ENCODE measurements around the gene CCDC24. TPM values are rescaled to one million over a fixed set of nuclear protein-coding genes. Genes with fewer than 3 reads are reported as not detected.

The CCDC24 gene
- total and polyA plus RNA-seq, 2 of the 13 experiments (the other 11 are each of a cell fraction or from before 2014, with no cell fraction given): 1.4 to 2.9 TPM

DNA sequence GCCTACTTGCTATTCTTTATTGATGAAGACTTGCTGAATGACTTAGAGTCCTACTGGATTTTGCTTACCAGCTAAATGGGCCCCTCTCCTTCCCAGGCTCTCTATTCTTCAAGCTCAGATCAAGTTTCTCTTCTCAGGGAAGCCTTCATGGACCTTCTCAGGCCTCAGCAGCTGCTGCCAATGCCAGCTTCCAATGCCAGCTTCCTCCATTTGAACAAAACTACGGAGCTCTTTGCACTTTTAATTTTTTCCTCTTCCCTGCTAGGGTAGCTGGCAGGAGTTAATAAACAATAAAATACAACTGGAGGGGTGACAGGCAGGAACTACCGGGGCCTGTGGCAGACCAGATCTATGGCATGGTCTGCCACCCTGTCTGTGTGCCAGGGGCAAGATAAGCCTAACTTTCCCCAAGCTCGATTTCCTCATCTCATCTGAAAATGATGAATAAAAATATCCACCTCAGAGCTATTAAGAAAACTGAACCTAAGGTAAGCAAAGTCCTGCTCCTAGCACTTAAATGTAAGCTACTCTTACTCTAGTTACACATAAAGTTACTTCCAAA is 45.6 kb upstream of the CCDC24 start (continued):
- TF ChIP-seq ZFP41 (CRISPR knock-in tag; IDR thresholded peaks at IDR 0.05; ENCODE audit: borderline replicate concordance): no peak

DNA sequence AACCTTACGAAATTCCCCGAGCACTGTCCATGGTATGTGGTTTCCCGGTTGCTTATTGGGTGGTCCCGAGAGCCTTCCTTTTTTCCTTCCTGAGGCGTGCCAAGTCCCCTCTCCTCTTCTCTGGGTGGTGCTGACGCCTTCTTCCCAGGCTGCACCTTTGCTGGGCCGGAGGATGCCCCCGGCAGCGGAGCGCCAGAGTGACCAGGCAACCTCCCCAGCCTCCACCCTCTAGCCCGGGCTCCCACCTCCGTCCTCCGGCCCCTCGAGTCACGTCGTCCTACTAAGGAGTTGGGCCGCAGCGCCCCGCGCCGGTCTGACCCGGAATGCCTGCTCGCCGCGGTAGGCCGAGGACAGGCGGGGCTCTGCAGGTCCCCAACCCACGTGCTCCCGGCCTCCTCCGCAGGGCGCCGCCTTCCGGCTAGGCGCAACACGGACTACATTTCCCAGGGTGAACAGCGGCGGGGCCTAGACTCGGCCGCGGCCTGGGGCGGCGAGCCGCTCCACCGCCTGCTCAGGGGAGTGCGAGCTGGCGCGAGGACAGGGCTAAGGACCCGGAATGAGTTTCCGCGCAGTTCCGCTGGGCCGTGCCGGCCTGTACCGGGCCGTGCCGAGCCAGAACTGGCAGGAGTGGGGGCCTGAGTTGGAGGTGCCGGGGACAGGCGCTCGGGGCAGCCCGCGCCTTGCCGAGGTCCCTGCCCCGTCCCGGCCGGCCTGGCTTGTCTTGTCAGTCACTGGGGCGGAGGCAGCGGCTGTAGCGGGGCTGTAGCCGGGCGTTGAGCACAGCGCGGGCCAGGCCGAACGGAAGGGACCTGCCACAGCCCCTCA is 45.0 kb upstream of the CCDC24 start, which contains the start of gene IPO13:
Gene IPO13 (plus strand): TSS at position 715 of the 825 bp plus-strand sequence. CDS start 651 bp downstream, outside the sequence.
- in situ Hi-C loops (cut with HindIII; ENCODE audit: extremely low pct_ligation_motif_present, low pct_unique_long_range_greater_than_20kb): no loop called here
- TF ChIP-seq MAFK (conservative IDR thresholded peaks at IDR 0.05 in 1 of 2, IDR thresholded peaks at IDR 0.05 in 1 of 2; ENCODE audit: low read length in 2 of 2) (no peak), ZMYM4 (CRISPR knock-in tag; IDR thresholded peaks at IDR 0.05) (no peak; the same call in 1 of the 2 replicates), PAWR (CRISPR knock-in tag; IDR thresholded peaks at IDR 0.05; ENCODE audit: borderline replicate concordance) (0 out of 2 replicates have a peak, but pooled peaks have one; percentile 55), ZNF749 (CRISPR knock-in tag; IDR thresholded peaks at IDR 0.05; ENCODE audit: borderline replicate concordance) (peak; percentile 95; the same call in 1 of the 2 replicates), ZNF839 (CRISPR knock-in tag; IDR thresholded peaks at IDR 0.05; ENCODE audit: borderline replicate concordance) (peak; percentile 93), REXO4 (CRISPR knock-in tag; IDR thresholded peaks at IDR 0.05; ENCODE audit: borderline replicate concordance) (no peak), ZFP41 (CRISPR knock-in tag; IDR thresholded peaks at IDR 0.05; ENCODE audit: borderline replicate concordance) (no peak; the same call in 1 of the 2 replicates), ZNF10 (CRISPR knock-in tag; IDR thresholded peaks at IDR 0.05; ENCODE audit: borderline replicate concordance, low read depth) (no peak), SP140L (CRISPR knock-in tag; IDR thresholded peaks at IDR 0.05; ENCODE audit: borderline replicate concordance) (0 out of 2 replicates have a peak, but pooled peaks have one; percentile 17), ZNF292 (CRISPR knock-in tag; IDR thresholded peaks at IDR 0.05; ENCODE audit: borderline replicate concordance, low read depth) (no peak), ZNF678 (CRISPR knock-in tag; IDR thresholded peaks at IDR 0.05) (no peak)
- TF ChIP-seq, protein P1, sequence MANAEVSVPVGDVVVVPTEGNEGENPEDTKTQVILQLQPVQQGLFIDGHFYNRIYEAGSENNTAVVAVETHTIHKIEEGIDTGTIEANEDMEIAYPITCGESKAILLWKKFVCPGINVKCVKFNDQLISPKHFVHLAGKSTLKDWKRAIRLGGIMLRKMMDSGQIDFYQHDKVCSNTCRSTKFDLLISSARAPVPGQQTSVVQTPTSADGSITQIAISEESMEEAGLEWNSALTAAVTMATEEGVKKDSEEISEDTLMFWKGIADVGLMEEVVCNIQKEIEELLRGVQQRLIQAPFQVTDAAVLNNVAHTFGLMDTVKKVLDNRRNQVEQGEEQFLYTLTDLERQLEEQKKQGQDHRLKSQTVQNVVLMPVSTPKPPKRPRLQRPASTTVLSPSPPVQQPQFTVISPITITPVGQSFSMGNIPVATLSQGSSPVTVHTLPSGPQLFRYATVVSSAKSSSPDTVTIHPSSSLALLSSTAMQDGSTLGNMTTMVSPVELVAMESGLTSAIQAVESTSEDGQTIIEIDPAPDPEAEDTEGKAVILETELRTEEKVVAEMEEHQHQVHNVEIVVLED (CRISPR knock-in tag; IDR thresholded peaks at IDR 0.05; ENCODE audit: borderline replicate concordance): peak; percentile 92
- TF ChIP-seq, protein P2, sequence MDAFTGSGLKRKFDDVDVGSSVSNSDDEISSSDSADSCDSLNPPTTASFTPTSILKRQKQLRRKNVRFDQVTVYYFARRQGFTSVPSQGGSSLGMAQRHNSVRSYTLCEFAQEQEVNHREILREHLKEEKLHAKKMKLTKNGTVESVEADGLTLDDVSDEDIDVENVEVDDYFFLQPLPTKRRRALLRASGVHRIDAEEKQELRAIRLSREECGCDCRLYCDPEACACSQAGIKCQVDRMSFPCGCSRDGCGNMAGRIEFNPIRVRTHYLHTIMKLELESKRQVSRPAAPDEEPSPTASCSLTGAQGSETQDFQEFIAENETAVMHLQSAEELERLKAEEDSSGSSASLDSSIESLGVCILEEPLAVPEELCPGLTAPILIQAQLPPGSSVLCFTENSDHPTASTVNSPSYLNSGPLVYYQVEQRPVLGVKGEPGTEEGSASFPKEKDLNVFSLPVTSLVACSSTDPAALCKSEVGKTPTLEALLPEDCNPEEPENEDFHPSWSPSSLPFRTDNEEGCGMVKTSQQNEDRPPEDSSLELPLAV (CRISPR knock-in tag; conservative IDR thresholded peaks at IDR 0.05; ENCODE audit: low read depth): no peak
- TF ChIP-seq, protein P3, sequence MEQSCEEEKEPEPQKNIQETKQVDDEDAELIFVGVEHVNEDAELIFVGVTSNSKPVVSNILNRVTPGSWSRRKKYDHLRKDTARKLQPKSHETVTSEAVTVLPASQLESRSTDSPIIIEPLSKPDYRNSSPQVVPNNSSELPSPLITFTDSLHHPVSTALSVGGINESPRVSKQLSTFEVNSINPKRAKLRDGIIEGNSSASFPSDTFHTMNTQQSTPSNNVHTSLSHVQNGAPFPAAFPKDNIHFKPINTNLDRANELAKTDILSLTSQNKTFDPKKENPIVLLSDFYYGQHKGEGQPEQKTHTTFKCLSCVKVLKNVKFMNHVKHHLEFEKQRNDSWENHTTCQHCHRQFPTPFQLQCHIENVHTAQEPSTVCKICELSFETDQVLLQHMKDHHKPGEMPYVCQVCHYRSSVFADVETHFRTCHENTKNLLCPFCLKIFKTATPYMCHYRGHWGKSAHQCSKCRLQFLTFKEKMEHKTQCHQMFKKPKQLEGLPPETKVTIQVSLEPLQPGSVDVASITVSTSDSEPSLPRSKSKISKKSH (CRISPR knock-in tag; IDR thresholded peaks at IDR 0.05; ENCODE audit: borderline replicate concordance): peak; percentile 72; the same call in 1 of the 2 replicates

More for the DNA sequence above, 45.0 kb upstream of the CCDC24 start, which contains the start of gene IPO13:
- Histone ChIP-seq H3K36me3 (replicated peaks in 1 of 2; ENCODE audit: control insufficient read depth in 1 of 2, insufficient read depth in 2 of 2, low read length in 2 of 2) (no peaks in the 10 kb centered on the region; a peak in 1 of 5 replicates), H4K20me1 (ENCODE audit: insufficient read depth, low read length) (no peaks in the 10 kb centered on the region), H3K27me3 (ENCODE audit: control insufficient read depth in 1 of 2, insufficient read depth in 2 of 2, low read length in 2 of 2) (no peaks in the 10 kb centered on the region; a peak in 1 of 5 replicates), H3K4me1 (ENCODE audit: insufficient read depth, low read length) (peaks cover 27% of the 10 kb centered on the region), H2AFZ (ENCODE audit: low read length) (no peak within 1 kb of the TSS), H3K4me2 (ENCODE audit: low read depth, low read length) (peak within 1 kb of the TSS; percentile 84), H3K79me2 (ENCODE audit: insufficient read depth, low read length) (peaks cover 11% of the 10 kb centered on the region), H3K27ac (ENCODE audit: extremely low read length, insufficient read depth, low read length) (peak within 1 kb of the TSS; percentile 93), H3K9ac (ENCODE audit: insufficient read depth, low read depth, low read length) (peak within 1 kb of the TSS; percentile 94), H3K9me3 (ENCODE audit: low read length) (no peaks in the 10 kb centered on the region), H3K4me3 (replicated peaks in 1 of 3; ENCODE audit: insufficient read depth in 1 of 3, low read depth in 2 of 3, low read length in 3 of 3) (peak within 1 kb of the TSS; percentile 69 to 90 (median 79))
- ATAC-seq (peak; percentile 92), FAIRE-seq (peak; percentile 77), DNase-seq (ENCODE audit: low spot score) (peak; percentile 92)
- ChIA-PET POLR2A (interaction anchor here (0.8 to 5.0 kb wide), 9 partner anchors 11 to 296 kb away, joined by 3 to 38 read pairs (median 7); partner anchors contain the start of genes ATP6V0B, DPH2 and KDM4A), CTCF (ENCODE audit: low intra/inter-chr PET ratio, low total read pairs) (interaction anchor here (0.7 kb wide), 1 partner anchor 183 kb away, joined by 3 read pairs; no protein-coding TSS in a partner anchor)
- BruUV-seq (replicated peaks): no TSS peak
- under 1% methylated on average over 33 of the region's 74 CpGs for WGBS (ENCODE audit: low lambda C conversion rate)
- intact Hi-C loops (cut with micrococcal nuclease; ENCODE audit: unreplicated experiment): loop anchor here (1.0 to 5.0 kb wide), 3 partner anchors 10 to 239 kb away; partner anchors contain the start of gene ST3GAL3

Data from HepG2 (cell line).